Smooth muscle cell (in vitro differentiated cells): Measurements from ENCODE around the gene ZBTB47. TPM values are rescaled to one million over a fixed set of nuclear protein-coding genes. Genes with fewer than 3 reads are reported as not detected.

Experiments used
- DNase-seq: peaks from one replicate; lab custom pipeline; 2025; ENCODE audit not compliant: unreplicated experiment; lab: John Stamatoyannopoulos, UW
- H2AFZ ChIP-seq: fragments of 200-600 bp; sonication (generic); 2 replicates; pipeline ENCODE4 v1.6.0; 2016; ENCODE audit warnings: antibody characterized with exemption, low read depth, mild to moderate bottlenecking
- H3F3A ChIP-seq: fragments of 200-600 bp; sonication (generic); 2 replicates; pipeline ENCODE4 v1.6.0; 2017; ENCODE audit warnings: antibody characterized with exemption, low read depth
- H3K27ac ChIP-seq: fragments of 200-600 bp; sonication (generic); 2 replicates; pipeline ENCODE4 v1.5.1; 2016; ENCODE audit warnings: low read depth, mild to moderate bottlenecking
- H3K27me3 ChIP-seq: fragments of 200-600 bp; sonication (generic); 2 replicates; pipeline ENCODE4 v1.6.1; 2016; ENCODE audit warnings: low read depth, mild to moderate bottlenecking
- H3K36me3 ChIP-seq: fragments of 200-600 bp; sonication (generic); 2 replicates; pipeline ENCODE4 v1.5.1; 2016; ENCODE audit warnings: low read depth
- H3K4me1 ChIP-seq: fragments of 200-600 bp; sonication (generic); 2 replicates; pipeline ENCODE4 v1.5.1; 2016; ENCODE audit warnings: low read depth
- H3K4me2 ChIP-seq: fragments of 200-600 bp; sonication (generic); 2 replicates; pipeline ENCODE4 v1.6.0; 2016; ENCODE audit warnings: mild to moderate bottlenecking
- H3K4me3 ChIP-seq: fragments of 200-600 bp; sonication (generic); 2 replicates; pipeline ENCODE4 v1.5.1; 2016; ENCODE audit warnings: mild to moderate bottlenecking
- H3K79me2 ChIP-seq: fragments of 200-600 bp; sonication (generic); 2 replicates; pipeline ENCODE4 v1.6.0; 2016; ENCODE audit warnings: low read depth, mild to moderate bottlenecking
- H3K9ac ChIP-seq: fragments of 200-600 bp; sonication (generic); 2 replicates; pipeline ENCODE4 v1.6.0; 2016; ENCODE audit warnings: low read depth
- H3K9me3 ChIP-seq: fragments of 200-600 bp; sonication (generic); replicated peaks from 2 replicates; pipeline ENCODE4 v1.5.1; 2016; ENCODE audit warnings: low read depth
- H4K20me1 ChIP-seq: fragments of 200-600 bp; sonication (generic); 2 replicates; pipeline ENCODE4 v1.6.0; 2016; ENCODE audit warnings: low read depth
- CTCF ChIP-seq: fragments of 200-600 bp; sonication (generic); IDR thresholded peaks from 2 replicates; pipeline ENCODE4 v1.5.1; 2017; ENCODE audit warnings: borderline replicate concordance, mild to moderate bottlenecking, antibody characterized with exemption; ENCODE audit not compliant: insufficient read depth, poor library complexity, severe bottlenecking
- WGBS: methylation state at CpG from one replicate; pipeline ENCODE4 v1.1.7; 2016; ENCODE audit warnings: low lambda C conversion rate; 5-methylcytosine and 5-hydroxymethylcytosine counted together
- polyA plus RNA-seq: library from polyadenylated mRNA; unstranded; fragments of >200 nt; fragmentation: Nextera tagmentation; extraction: Ambion mirVana; gene quantifications from 2 replicates; pipeline ENCODE4 v1.2.1, GENCODE V29; 2016
- total RNA-seq: library from RNA; depleted of rRNA; stranded (reverse); fragments of >200 nt; gene quantifications from 2 replicates; pipeline ENCODE4 v1.2.3, GENCODE V29; 2014

The ZBTB47 gene
- total and polyA plus RNA-seq, 2 experiments from 2014 or later = 4.6 to 7.7 TPM

DNA sequence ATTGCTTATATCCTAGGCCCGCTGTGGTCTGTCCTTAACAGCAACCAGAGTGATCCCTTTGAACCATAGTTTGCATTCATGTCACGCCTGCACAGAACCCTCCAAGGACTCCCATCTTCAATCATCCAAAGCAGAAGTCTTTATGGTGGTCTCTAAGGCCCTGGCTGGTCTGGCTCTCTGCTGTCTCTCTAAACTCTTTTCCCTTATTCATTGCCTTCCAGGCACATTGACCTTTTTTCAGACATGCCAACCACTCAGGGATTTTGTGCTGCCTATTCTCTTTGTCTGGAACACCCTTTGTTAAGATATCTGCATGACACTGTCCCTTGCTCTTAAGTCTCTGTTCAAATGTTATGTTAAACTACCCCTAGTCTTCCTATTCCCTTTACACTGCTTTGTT lies 21.9 kb upstream of the ZBTB47 start:
- Histone ChIP-seq H3F3A (peaks cover 4% of the 10 kb centered on the region), H3K4me3 (no peak overlapping the region), H2AFZ (no peak overlapping the region), H3K4me2 (no peak overlapping the region), H3K36me3 (peaks cover 28% of the 10 kb centered on the region), H3K9ac (no peak overlapping the region), H3K79me2 (peaks cover 20% of the 10 kb centered on the region), H3K4me1 (no peaks in the 10 kb centered on the region), H3K27me3 (no peaks in the 10 kb centered on the region), H3K9me3 (no peaks in the 10 kb centered on the region), H4K20me1 (peaks cover 56% of the 10 kb centered on the region), H3K27ac (peak overlapping the region; percentile 18)
- 90% methylated on average over 2 of the region's 2 CpGs for WGBS
- no peak for DNase-seq
- no peak for TF ChIP-seq CTCF

- H3K36me3 ChIP-seq = peaks cover 26% of the 10 kb centered on the region
- DNase-seq = no peak
- WGBS = 50% methylated on average over 1 of the region's 1 CpG
Measured at GRCh38 chr3:42632146-42632545, 21.4 kb upstream of the ZBTB47 start.

DNA sequence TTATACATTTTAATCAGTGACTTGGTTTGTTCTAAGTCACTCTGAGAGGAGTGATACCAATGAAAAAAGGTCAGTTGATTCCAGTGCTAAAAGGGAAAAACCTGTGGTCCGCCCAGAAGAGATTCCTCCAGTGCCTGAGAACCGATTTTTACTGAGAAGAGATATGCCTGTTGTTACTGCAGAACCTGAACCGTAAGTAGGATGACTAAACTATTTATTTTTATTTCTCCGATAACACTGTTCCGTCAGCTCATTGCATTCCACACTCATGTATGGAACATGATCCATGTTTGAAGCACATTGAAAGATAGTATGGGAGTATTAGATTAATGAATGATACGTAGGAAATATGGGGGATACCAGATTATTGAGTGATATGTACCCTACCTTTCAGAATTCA lies 20.0 kb upstream of the ZBTB47 start:
- Histone ChIP-seq H3F3A (peaks cover 4% of the 10 kb centered on the region), H4K20me1 (peaks cover 45% of the 10 kb centered on the region), H2AFZ (no peak overlapping the region), H3K4me1 (no peaks in the 10 kb centered on the region), H3K4me2 (no peak overlapping the region), H3K9ac (no peak overlapping the region), H3K27me3 (no peaks in the 10 kb centered on the region), H3K4me3 (no peak overlapping the region), H3K36me3 (peaks cover 32% of the 10 kb centered on the region), H3K9me3 (no peaks in the 10 kb centered on the region), H3K27ac (no peak overlapping the region), H3K79me2 (peaks cover 19% of the 10 kb centered on the region)
- DNase-seq = no peak
- 92% methylated on average over 6 of the region's 6 CpGs for WGBS
- TF ChIP-seq CTCF = no peak

More at GRCh38 chr3:42632146-42632545, 21.4 kb upstream of the ZBTB47 start:
- H4K20me1 ChIP-seq = peaks cover 58% of the 10 kb centered on the region
- H3K9me3 ChIP-seq = no peaks in the 10 kb centered on the region
- peaks cover 4% of the 10 kb centered on the region for H3F3A ChIP-seq
- peak overlapping the region; percentile 18 for H3K27ac ChIP-seq
- no peak overlapping the region for H3K4me2 ChIP-seq
- H3K79me2 ChIP-seq = peaks cover 18% of the 10 kb centered on the region
- no peak overlapping the region for H2AFZ ChIP-seq
- H3K4me1 ChIP-seq = no peaks in the 10 kb centered on the region
- no peak overlapping the region for H3K9ac ChIP-seq
- H3K27me3 ChIP-seq = no peaks in the 10 kb centered on the region
- H3K4me3 ChIP-seq = no peak overlapping the region
- TF ChIP-seq CTCF = no peak

DNA sequence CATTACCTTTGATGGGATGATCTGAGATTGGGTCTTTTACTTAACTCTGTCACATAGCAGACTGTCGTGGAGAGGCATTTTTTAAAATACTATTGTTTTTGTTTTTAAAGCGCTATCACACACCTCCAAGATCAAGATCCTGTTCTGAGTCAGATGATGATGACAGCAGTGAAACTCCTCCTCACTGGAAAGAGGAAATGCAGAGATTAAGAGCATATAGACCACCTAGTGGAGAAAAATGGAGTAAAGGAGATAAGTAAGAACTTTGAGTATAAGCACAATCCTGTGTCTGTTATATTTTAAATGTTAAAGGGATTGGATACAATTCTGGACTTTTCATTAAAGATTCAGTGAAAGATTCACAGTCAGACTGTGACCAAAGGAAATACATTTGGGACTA lies 18.4 kb upstream of the ZBTB47 start:
- H3K36me3 ChIP-seq = peaks cover 32% of the 10 kb centered on the region
- H3K79me2 ChIP-seq = peaks cover 28% of the 10 kb centered on the region
- no peak overlapping the region for H3K4me2 ChIP-seq
- peaks cover 4% of the 10 kb centered on the region for H3F3A ChIP-seq
- no peak overlapping the region for H3K9ac ChIP-seq
- H2AFZ ChIP-seq = no peak overlapping the region
- no peak overlapping the region for H3K4me3 ChIP-seq
- no peaks in the 10 kb centered on the region for H3K27me3 ChIP-seq
- H3K27ac ChIP-seq = peak overlapping the region; percentile 57
- H4K20me1 ChIP-seq = peaks cover 39% of the 10 kb centered on the region
- WGBS = 77% methylated on average over 2 of the region's 2 CpGs
- DNase-seq = no peak
- no peaks in the 10 kb centered on the region for H3K9me3 ChIP-seq
- TF ChIP-seq CTCF = no peak
- no peaks in the 10 kb centered on the region for H3K4me1 ChIP-seq
